Ishikawa (cell line): ENCODE results near the gene SLC38A9.

Experiments used
- CEBPB ChIP-seq: IDR thresholded peaks from 2 replicates; pipeline ENCODE4 v1.6.1; 2012
- CREB1 ChIP-seq: IDR thresholded peaks from 2 replicates; pipeline ENCODE4 v1.6.1; 2012; ENCODE audit warnings: low read depth
- EGR1 ChIP-seq: IDR thresholded peaks from 2 replicates; pipeline ENCODE4 v1.6.1; 2012
- EP300 ChIP-seq: IDR thresholded peaks from 2 replicates; pipeline ENCODE4 v1.6.1; 2012; ENCODE audit warnings: borderline replicate concordance
- FOXM1 ChIP-seq: IDR thresholded peaks from 2 replicates; pipeline ENCODE4 v1.6.1; 2012; ENCODE audit warnings: low read depth, borderline replicate concordance
- NFIC ChIP-seq: IDR thresholded peaks from 2 replicates; pipeline ENCODE4 v1.6.1; 2012
- RAD21 ChIP-seq: IDR thresholded peaks from 2 replicates; pipeline ENCODE4 v1.6.1; 2012; ENCODE audit warnings: low read depth
- TAF1 ChIP-seq: IDR thresholded peaks from 2 replicates; pipeline ENCODE4 v1.6.1; 2012; ENCODE audit warnings: low read depth, mild to moderate bottlenecking
- TCF12 ChIP-seq: IDR thresholded peaks from 2 replicates; pipeline ENCODE4 v1.6.1; 2012; ENCODE audit warnings: low read depth
- TEAD4 ChIP-seq: IDR thresholded peaks from 2 replicates; pipeline ENCODE4 v1.6.1; 2012
- YY1 ChIP-seq: IDR thresholded peaks from 2 replicates; pipeline ENCODE4 v1.6.1; 2012; ENCODE audit warnings: low read depth
- ZBTB7A ChIP-seq: IDR thresholded peaks from 2 replicates; pipeline ENCODE4 v1.6.1; 2012; ENCODE audit warnings: low read depth
- TF ChIP-seq, protein P1 (sequence below): IDR thresholded peaks from 2 replicates; pipeline ENCODE4 v1.6.1; 2012; ENCODE audit warnings: low read depth, mild to moderate bottlenecking
- TF ChIP-seq, protein P2 (sequence below): IDR thresholded peaks from 2 replicates; pipeline ENCODE4 v1.6.1; 2012
- TF ChIP-seq, protein P3 (sequence below): IDR thresholded peaks from 2 replicates; pipeline ENCODE4 v1.6.1; 2012

SLC38A9 gene

DNA sequence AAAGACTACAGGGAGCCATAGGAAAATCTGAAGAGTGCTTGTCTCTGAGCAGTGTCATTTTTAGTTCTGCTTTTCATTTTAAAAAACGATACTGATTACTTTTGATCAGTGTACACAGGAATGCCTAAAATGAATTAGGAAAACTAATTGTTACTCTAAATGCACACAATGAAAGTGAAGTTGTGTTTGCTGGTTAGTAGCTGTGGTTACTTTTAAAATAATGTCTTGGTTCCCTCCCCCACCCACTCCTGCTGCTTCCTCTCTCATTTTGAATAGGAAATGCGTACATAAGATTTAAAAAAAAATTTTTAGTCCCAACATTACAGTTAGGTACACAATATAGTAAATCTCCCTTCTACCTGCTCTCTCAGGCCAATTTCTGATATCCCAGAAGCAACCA, 129.9 kb downstream of the SLC38A9 start:
- TF ChIP-seq NFIC (no peak), CREB1 (no peak), EGR1 (no peak), TAF1 (no peak), TCF12 (no peak), ZBTB7A (no peak), FOXM1 (no peak), EP300 (no peak), YY1 (no peak), CEBPB (no peak), RAD21 (no peak), TEAD4 (no peak)
- TF ChIP-seq, protein P1, sequence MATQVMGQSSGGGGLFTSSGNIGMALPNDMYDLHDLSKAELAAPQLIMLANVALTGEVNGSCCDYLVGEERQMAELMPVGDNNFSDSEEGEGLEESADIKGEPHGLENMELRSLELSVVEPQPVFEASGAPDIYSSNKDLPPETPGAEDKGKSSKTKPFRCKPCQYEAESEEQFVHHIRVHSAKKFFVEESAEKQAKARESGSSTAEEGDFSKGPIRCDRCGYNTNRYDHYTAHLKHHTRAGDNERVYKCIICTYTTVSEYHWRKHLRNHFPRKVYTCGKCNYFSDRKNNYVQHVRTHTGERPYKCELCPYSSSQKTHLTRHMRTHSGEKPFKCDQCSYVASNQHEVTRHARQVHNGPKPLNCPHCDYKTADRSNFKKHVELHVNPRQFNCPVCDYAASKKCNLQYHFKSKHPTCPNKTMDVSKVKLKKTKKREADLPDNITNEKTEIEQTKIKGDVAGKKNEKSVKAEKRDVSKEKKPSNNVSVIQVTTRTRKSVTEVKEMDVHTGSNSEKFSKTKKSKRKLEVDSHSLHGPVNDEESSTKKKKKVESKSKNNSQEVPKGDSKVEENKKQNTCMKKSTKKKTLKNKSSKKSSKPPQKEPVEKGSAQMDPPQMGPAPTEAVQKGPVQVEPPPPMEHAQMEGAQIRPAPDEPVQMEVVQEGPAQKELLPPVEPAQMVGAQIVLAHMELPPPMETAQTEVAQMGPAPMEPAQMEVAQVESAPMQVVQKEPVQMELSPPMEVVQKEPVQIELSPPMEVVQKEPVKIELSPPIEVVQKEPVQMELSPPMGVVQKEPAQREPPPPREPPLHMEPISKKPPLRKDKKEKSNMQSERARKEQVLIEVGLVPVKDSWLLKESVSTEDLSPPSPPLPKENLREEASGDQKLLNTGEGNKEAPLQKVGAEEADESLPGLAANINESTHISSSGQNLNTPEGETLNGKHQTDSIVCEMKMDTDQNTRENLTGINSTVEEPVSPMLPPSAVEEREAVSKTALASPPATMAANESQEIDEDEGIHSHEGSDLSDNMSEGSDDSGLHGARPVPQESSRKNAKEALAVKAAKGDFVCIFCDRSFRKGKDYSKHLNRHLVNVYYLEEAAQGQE = no peak
- TF ChIP-seq, protein P2, sequence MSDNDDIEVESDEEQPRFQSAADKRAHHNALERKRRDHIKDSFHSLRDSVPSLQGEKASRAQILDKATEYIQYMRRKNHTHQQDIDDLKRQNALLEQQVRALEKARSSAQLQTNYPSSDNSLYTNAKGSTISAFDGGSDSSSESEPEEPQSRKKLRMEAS = no peak
- TF ChIP-seq, protein P3, sequence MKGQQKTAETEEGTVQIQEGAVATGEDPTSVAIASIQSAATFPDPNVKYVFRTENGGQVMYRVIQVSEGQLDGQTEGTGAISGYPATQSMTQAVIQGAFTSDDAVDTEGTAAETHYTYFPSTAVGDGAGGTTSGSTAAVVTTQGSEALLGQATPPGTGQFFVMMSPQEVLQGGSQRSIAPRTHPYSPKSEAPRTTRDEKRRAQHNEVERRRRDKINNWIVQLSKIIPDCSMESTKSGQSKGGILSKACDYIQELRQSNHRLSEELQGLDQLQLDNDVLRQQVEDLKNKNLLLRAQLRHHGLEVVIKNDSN = no peak

DNA sequence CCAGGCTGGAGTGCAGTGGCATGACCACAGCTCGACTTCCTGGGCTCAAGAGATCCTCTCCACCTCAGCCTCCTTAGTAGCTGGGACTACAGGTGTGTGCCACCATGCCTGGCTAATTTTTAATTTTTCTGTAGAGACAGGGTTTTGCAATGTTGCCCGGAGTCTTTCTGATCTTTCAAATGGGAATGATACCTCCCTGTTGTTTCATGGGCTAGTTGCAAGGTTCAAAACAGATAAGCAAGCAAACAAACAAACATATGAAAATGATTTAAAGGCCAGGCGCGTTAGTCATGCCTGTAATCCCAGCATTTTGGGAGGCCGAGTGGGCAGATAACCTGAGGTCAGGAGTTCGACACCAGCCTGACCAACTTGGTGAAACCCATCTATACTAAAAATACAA, 132.1 kb downstream of the SLC38A9 start:
- TF ChIP-seq RAD21 = no peak
- no peak for TF ChIP-seq CREB1
- no peak for TF ChIP-seq TEAD4
- TF ChIP-seq TCF12 = no peak
- TF ChIP-seq, protein P2 = no peak
- TF ChIP-seq TAF1 = no peak
- TF ChIP-seq EP300 = no peak
- TF ChIP-seq CEBPB = no peak
- TF ChIP-seq, protein P3 = no peak
- TF ChIP-seq, protein P1 = no peak
- TF ChIP-seq NFIC = no peak
- TF ChIP-seq YY1 = no peak
- no peak for TF ChIP-seq FOXM1
- no peak for TF ChIP-seq EGR1
- no peak for TF ChIP-seq ZBTB7A

DNA sequence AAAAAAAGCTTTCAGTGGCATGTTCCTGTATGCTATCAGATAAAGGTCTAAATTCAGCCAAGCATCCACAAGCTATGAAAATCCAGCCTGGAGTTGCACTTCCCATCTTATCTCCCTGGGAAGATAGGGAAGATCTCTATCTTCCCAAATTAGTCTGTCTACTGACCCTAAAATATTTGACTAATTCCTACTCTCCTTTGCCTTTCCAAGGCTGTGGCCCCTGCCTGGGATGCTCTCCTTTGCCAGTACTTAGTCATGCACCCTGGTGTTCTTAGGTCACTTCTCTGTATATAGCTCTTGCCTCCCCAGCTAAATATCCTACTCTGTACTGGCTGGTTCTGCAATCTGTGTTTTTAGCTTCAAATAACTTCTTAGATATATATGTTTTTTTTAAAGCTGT, 133.4 kb downstream of the SLC38A9 start:
- TF ChIP-seq ZBTB7A (no peak), EGR1 (no peak), TAF1 (no peak), CREB1 (no peak), RAD21 (no peak), CEBPB (no peak), EP300 (no peak), YY1 (no peak)
- TF ChIP-seq, protein P3 = no peak
- TF ChIP-seq, protein P1 = no peak

DNA sequence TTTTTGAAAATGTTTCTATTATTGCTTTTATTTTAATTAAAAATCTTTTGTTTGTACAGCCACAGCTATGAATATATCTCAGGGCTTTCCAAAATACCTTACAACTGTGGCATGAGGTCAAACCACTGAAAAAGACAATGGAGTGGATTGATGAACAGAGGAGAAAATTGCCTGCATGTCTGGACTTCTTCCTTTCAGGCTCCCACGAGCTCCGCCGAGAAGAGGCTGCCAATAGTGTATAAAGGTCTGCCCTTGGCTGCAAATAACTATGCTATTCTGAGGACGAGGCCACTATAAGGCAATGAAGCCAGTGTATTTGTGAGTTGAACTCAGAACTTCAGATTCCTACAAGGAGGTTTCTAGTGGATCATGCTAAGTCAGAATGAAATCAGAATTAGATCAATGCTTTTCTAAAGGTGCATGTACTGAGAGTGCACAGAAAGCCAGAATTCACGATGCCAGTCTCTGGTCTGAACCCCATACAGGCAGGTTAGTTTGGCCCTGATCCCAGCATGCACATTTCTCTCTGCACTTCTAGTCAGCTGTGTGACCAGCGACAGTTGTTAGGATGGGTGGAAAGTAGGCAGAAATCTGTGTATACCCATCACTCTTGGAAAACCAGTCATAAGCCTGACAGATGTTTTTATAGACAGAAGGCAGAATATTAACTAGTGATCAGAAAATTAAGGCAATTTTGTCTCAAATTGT, 134.6 kb downstream of the SLC38A9 start:
- TF ChIP-seq, protein P2 = no peak
- TF ChIP-seq TCF12 (no peak), CEBPB (no peak)
